Fibroblast of skin of right biceps (primary cell): ENCODE data around the gene ICAM1.
"Not testable (repeated sequence)": the region's sequence is repeated elsewhere in the genome, so short reads cannot be mapped to it uniquely, and the experiment has no call there.

Experiments used
- DNase-seq: peaks from one replicate; pipeline ENCODE4 v3.0.0-alpha.2; 2013

Gene ICAM1

GRCh38 chr19:10278935-10279334 is 8.0 kb downstream of the ICAM1 start:
- DNase-seq = no peak

- no peak for DNase-seq
Measured at GRCh38 chr19:10279737-10280442, 9.0 kb downstream of the ICAM1 start.

GRCh38 chr19:10282043-10282442 is 11.1 kb downstream of the ICAM1 start:
- DNase-seq = not testable (repeated sequence)

GRCh38 chr19:10283301-10284064 is 12.6 kb downstream of the ICAM1 start:
- DNase-seq = no peak

GRCh38 chr19:10284065-10284959 is 13.4 kb downstream of the ICAM1 start:
- DNase-seq = no peak

GRCh38 chr19:10284960-10285278 is 14.0 kb downstream of the ICAM1 start:
- no peak for DNase-seq

GRCh38 chr19:10285393-10285792 is 14.5 kb downstream of the ICAM1 start:
- DNase-seq = no peak

GRCh38 chr19:10286803-10287737 is 16.1 kb downstream of the ICAM1 start, which contains the start of gene ICAM4:
Gene ICAM4 (plus strand): TSS chr19:10286955. CDS start chr19:10287013, 58 bp downstream.
- no peak for DNase-seq

GRCh38 chr19:10288662-10289166 is 17.8 kb downstream of the ICAM1 start:
- peak; percentile 60 for DNase-seq

- peak; percentile 62 for DNase-seq
Measured at GRCh38 chr19:10289167-10289835, 18.4 kb downstream of the ICAM1 start.

GRCh38 chr19:10289836-10290356 is 19.0 kb downstream of the ICAM1 start, which contains the start of gene ICAM5:
Gene ICAM5 (plus strand): TSS chr19:10289952. CDS start chr19:10290044, 92 bp downstream.
- no peak for DNase-seq

- no peak for DNase-seq
Measured at GRCh38 chr19:10290357-10290875, 19.5 kb downstream of the ICAM1 start.

- DNase-seq = no peak
Measured at GRCh38 chr19:10290876-10291553, 20.1 kb downstream of the ICAM1 start.

GRCh38 chr19:10291554-10292205 is 20.8 kb downstream of the ICAM1 start:
- no peak for DNase-seq

- DNase-seq = peak; percentile 73
Measured at GRCh38 chr19:10292206-10292788, 21.4 kb downstream of the ICAM1 start.

GRCh38 chr19:10292789-10293636 is 22.1 kb downstream of the ICAM1 start:
- DNase-seq = no peak

GRCh38 chr19:10293637-10294367 is 22.9 kb downstream of the ICAM1 start:
- DNase-seq = no peak

- DNase-seq = no peak
Measured at GRCh38 chr19:10294368-10294697, 23.4 kb downstream of the ICAM1 start.
